HT1080 (cell line): Measurements from ENCODE around the gene ASB5. TPM values are rescaled to one million over a fixed set of nuclear protein-coding genes. Genes with fewer than 3 reads are reported as not detected.
A peak's percentile ranks its signal among the peaks of the same experiment; 100 is the strongest.
"Not testable (repeated sequence)": the region's sequence is repeated elsewhere in the genome, so short reads cannot be mapped to it uniquely, and the experiment has no call there.

ENCODE experiments used
- DNase-seq: peaks from one replicate; pipeline ENCODE4 v3.0.0-alpha.2; 2015; ENCODE audit warnings: low read depth
- total RNA-seq: library from RNA; depleted of rRNA; stranded (reverse); fragments of >200 nt; shearing (Covaris generic); gene quantifications from 2 replicates; pipeline ENCODE4 v1.2.3, GENCODE V29; 2014

ASB5 gene
- total RNA-seq, 1 experiment from 2014 or later = not detected

GRCh38 chr4:176279560-176279959 lies 10.5 kb upstream of the ASB5 start:
- not testable (repeated sequence) for DNase-seq

DNA sequence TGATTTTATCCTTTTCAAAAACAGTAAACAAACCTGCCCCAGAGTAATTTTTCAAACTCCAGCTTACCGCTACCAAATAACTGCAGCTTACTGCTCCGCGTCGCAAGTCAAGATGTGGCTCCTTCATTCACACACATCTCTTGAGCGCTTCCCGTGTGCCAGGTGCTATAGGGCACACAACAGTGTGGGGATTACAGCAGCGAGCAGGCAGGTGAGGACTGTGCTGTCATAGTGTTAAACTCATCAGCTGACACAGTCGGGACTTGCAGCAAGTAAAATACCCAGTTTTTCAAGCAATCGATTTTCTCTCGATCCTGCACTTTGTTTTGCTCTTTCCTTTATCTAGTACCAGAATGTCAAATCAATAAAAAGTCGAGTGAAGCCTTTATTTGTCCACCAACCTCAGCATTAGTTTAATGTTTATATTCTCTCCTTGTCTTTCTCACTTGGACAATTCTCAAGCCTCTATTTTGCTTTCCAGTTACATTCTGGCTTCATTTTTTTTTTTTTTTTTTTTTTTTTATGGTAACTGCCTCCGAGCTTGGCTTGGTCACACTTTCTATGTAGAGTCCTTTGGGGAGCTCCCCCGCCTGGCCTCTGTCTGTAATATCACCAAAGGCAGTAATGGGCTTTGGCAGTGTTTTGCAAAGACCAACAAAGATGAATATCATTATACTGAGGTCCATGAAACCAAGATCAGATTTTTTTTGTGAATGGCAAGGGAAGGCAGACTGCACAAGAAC lies 8.3 kb upstream of the ASB5 start:
- DNase-seq = peak; percentile 49

DNA sequence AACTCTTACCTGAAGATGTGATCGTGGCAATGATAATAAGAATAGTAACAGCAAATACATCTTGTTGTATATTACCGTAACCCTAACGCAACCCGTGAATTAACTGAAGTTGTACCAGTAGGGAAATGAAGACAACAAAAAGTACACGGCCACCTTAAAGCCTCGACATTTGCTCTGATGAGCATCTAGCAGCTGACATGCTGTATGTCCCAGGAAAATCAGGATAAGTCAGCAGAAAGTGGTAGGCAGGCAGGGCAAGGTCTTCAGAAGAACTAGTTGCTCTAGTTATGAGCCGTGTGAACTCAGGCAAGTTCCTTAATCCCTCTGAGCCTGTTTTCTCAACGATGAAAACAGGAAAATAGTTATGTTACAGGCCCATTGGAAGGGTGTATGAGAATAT lies 7.7 kb upstream of the ASB5 start:
- no peak for DNase-seq

DNA sequence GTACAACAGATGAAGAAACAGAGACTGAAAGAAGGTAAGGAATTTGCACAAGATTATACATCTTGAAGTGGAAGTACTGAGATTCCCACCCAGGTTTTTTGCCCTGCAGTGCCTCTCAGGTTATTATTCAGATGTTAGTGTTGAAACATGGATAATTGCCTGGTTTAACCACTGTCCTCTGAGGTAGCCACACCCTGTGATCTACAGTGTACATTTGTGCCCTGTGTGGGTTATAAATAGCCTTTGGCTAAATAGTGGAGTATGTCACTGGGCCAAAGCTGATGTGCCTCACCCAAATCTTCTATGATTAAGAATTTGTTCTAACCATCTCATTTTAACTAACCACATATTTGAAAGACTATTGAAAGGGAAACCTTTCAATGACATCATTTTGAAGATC lies 5.4 kb upstream of the ASB5 start:
- peak; percentile 32 for DNase-seq

DNA sequence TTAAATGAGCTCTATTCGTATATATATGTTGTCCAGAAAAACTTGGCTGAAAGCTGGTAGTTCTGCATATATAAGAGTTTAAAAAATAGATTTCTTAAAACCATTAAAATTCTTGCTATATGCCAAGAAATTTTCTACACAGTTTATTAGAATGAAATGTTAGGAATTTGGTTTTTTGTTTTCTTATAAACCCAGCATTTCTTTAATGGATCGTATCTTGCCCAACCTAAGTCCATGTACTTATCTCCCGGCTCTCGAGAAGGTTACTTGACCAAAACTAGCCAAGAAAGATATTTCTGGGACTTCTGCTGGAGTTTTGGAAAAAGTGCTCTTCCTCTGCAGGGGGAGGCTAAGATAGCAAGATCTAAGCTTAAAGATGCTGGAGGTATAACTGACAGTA lies 4.7 kb upstream of the ASB5 start:
- no peak for DNase-seq

DNA sequence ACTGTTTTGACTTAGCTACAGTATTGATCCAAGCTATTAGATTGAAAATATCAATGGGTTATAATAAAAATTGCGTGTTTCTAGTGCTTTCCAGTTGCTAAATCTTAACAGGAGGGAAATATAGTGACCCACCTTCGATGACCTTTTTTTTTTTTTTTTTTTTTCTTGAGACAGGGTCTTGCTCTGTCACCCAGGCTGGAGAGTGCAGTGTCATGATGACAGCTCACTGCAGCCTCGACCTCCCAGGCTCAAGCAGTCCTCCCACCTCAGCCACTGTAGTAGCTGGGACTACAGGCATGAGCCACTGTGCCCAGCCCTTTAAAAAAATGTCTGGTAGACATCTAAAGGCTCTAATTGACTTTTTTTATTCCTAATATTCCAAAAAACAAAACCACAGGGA lies 3.8 kb upstream of the ASB5 start:
- no peak for DNase-seq

DNA sequence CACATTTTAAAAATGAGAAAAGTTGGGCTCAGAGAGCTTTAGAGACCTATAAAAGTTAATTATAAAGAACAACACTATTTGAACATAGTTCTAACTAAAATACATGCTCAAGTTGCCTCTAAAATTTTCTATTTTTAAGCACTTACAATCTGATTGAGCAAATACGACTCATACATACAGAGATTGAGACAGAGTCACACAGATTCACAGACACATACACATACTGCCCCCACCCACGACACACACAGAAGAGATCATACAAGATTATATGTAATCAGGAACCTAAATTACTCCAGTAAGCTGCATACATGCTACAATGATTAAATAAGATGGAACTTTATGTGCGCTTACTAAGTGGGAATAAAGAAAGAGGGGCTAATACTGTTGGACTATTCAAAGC lies 2.7 kb upstream of the ASB5 start:
- peak; percentile 46 for DNase-seq

- DNase-seq = peak; percentile 98
Measured at GRCh38 chr4:176270669-176271068, 1.6 kb upstream of the ASB5 start.

GRCh38 chr4:176266026-176266425 lies 3.0 kb downstream of the ASB5 start:
- DNase-seq = no peak

- DNase-seq = no peak
Measured at GRCh38 chr4:176262243-176262642, 6.8 kb downstream of the ASB5 start.

GRCh38 chr4:176261481-176261880 lies 7.5 kb downstream of the ASB5 start:
- no peak for DNase-seq

DNA sequence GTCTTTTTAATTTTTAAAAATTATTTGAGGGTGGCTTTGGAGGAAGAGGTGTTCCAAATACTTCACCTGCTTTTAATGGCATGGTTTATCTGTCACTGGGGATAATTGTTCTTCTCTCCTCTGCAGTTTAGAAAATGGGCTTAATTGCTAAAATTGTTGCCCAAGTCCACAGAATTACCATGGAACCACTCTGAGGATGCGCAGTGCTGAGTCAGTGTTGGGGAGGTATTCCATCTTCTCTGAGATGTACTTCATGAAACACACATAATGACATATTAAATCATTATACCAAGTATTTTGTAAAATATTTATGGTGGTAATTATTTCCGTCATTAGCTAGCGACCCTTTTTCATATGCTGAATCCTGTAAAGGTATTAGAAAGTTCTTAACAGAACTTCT lies 8.0 kb downstream of the ASB5 start:
- no peak for DNase-seq

- peak; percentile 50 for DNase-seq
Measured at GRCh38 chr4:176259330-176260090, 9.5 kb downstream of the ASB5 start.

- DNase-seq = no peak
Measured at GRCh38 chr4:176258135-176258534, 10.9 kb downstream of the ASB5 start.

GRCh38 chr4:176256921-176257320 lies 12.1 kb downstream of the ASB5 start:
- DNase-seq = no peak

DNA sequence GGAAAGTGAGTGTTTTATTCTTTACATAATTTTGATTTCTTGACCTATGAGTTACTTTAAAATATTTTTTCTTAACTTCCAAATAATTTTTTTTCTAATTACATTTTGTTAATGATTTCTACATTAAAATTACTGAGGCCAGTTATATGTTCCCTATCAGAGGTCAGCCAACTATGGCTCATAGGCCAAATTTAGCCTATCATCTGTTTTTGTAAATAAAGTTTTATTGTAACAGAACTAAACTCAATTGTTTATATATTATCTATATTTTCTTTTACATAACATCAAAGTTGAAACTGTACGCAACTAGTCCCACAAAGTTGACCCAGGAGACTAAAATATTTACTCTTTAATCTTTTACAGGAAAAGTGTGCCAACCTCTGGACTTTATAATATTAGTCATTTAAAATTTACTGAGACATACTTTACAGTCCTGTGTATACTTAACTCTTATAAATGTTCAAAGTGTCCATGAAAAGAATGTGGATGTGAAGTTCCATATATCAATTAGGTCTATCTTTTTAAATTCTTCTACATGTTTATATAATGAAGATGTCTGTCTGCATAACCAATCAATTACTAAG lies 26.2 kb downstream of the ASB5 start:
- DNase-seq = no peak

DNA sequence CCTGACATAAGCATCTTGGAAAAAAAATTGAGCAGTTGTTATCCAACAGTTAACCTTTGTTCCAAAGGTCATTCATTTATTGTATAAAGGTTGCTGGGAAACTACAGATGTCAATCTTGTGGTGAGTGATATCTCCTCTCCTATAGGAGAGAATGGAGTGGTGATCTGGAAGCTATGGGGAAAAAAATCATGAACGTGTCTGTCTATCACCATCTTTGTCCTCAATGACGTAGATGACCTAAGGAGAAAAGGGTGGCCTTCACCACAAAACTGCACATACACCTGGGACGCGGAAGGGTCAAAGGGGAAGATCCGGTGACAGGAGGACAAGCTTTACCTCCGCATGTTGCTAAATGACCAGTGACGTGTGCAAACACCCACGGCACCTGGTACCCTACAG lies 27.3 kb downstream of the ASB5 start:
- DNase-seq = no peak

DNA sequence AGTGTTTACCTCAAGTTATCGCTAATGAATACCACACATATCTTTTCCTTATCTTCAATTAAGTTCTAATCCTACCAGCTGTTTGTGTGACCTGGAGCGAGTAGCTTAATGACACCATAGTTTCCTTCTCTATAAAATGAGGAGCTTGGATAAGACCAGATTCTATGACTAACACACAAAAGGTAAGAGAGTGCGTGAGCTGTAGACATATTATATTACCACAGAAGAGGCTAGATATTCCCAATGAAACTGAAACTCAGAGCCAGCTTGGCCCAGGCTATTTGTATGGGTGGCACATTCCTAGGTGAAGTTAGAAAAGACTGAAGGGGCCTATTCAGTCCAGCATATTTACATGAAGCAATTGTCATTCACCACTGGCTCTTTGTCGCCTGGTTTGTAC lies 30.2 kb downstream of the ASB5 start:
- DNase-seq = peak; percentile 15

DNA sequence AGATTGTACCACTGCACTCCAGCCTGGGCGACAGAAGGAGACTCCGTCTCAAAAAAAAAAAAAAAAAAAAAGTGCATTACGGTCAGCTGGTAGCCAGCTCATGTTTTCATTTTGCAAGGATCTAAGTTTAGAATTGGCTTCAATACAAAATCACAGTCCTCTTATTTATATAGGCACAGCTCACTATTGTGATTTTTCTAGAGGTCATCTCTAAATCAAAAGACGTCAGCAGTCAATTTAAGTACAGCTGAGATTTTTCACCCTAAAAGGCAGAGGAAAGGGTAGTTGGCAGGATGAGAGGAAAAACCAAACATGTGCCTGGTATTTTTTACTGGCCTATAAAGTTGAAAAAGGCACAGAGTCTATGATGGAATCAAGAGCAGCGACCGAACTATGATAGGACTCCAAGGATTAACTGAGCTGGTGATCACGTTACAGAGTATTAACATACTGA lies 30.8 kb downstream of the ASB5 start:
- no peak for DNase-seq

DNA sequence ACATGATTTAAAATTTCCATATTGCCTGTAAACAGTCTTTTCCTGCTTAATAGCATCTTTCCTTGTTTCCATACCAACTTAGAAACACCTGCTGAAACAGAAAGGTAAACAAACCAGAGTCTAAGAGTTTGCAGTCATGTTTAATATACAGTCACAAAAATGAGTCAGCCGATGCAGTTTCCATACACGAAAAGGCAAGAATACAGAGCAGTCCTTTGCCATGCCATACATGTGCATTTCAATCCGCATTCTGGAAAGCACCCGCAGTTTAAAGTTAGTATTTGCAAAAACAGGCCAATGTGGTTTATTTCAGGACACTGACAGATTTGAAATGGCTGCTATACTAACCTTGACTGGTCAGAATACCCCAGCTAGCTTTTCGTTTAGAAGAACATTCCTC lies 32.1 kb downstream of the ASB5 start:
- DNase-seq = peak; percentile 8

DNA sequence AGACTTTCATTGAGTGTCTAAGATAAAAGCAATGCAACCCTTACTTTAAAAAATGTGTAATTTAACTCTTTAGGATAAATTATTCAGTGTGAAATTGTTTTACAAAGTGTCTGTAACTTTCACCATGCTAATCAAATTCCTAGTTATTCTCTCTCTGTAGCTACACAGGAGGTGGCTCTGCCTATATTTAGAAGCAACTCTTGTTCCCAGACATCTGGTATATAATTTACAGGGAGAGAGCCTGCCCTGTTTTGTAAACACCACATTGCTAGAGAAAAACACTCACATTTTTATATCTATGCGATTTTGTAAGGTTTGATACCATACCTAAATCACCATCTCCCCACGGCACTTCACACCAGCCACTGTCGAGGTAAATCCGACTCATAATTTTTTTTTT lies 38.2 kb downstream of the ASB5 start:
- no peak for DNase-seq

GRCh38 chr4:176229645-176230044 lies 39.4 kb downstream of the ASB5 start:
- DNase-seq = no peak

GRCh38 chr4:176226736-176227135 lies 42.3 kb downstream of the ASB5 start:
- DNase-seq = no peak
